NCI-H526 (cell line): Measurements from ENCODE around the gene PCP4L1.

Experiments
- DNase-seq, 2 experiments: peaks; one replicate each; lab custom pipeline; 2025; lab: John Stamatoyannopoulos, UW

The PCP4L1 gene

GRCh38 chr1:161314201-161314981 lies 55.8 kb downstream of the PCP4L1 start, which contains the start of gene SDHC:
TSS of gene SDHC (plus strand) at chr1:161314381. CDS start at chr1:161314406, 25 bp downstream.
- DNase-seq, result peak; percentile 90 to 98

- DNase-seq, result peak; percentile 55 to 63
Measured at GRCh38 chr1:161315841-161316674, 57.5 kb downstream of the PCP4L1 start.

- no peak for DNase-seq
Measured at GRCh38 chr1:161324020-161324419, 65.5 kb downstream of the PCP4L1 start.

GRCh38 chr1:161330346-161330745 lies 71.8 kb downstream of the PCP4L1 start:
- no peak for DNase-seq

GRCh38 chr1:161333166-161333565 lies 74.6 kb downstream of the PCP4L1 start:
- no peak for DNase-seq
